ENCODE results near the gene PTPRN2. TPM values are rescaled to one million over a fixed set of nuclear protein-coding genes. Genes with fewer than 3 reads are reported as not detected.

Gene PTPRN2
- total RNA-seq, 1 experiment from 2014 or later: 2.1 TPM

- Histone ChIP-seq H3K4me2 (ENCODE audit: low read length) (no peak overlapping the region), H4K20me1 (ENCODE audit: insufficient read depth) (no peaks in the 10 kb centered on the region), H3K27ac (ENCODE audit: low read depth, low read length) (no peak overlapping the region), H3K9me3 (ENCODE audit: control insufficient read depth in 1 of 2, insufficient read depth in 1 of 2, low read depth in 1 of 2, low read length in 2 of 2) (no peaks in the 10 kb centered on the region), H3K79me2 (ENCODE audit: insufficient read depth, low read length) (no peaks in the 10 kb centered on the region), H2AFZ (ENCODE audit: low read depth, low read length, poor library complexity, severe bottlenecking) (no peak overlapping the region), H3K9me2 (ENCODE audit: insufficient read depth) (no peaks in the 10 kb centered on the region), H3K36me3 (ENCODE audit: control insufficient read depth in 1 of 2, insufficient read depth in 2 of 2, low read length in 2 of 2) (no peaks in the 10 kb centered on the region), H3K27me3 (ENCODE audit: insufficient read depth, low read length) (no peaks in the 10 kb centered on the region), H3K9ac (ENCODE audit: low read length) (no peak overlapping the region), H3K4me3 (replicated peaks in 1 of 2; ENCODE audit: low read depth in 1 of 2, low read length in 2 of 2) (no peak overlapping the region), H3K4me1 (ENCODE audit: control insufficient read depth in 1 of 2, insufficient read depth in 2 of 2, low read length in 2 of 2) (no peaks in the 10 kb centered on the region)
- intact Hi-C loops (cut with micrococcal nuclease): no loop called here
- POLR2A ChIA-PET: no interaction called here
- TF ChIP-seq CTCF (IDR thresholded peaks at IDR 0.05 in 2 of 3, conservative IDR thresholded peaks at IDR 0.05 in 1 of 3; ENCODE audit: borderline replicate concordance in 1 of 3, insufficient read depth in 1 of 3, low read depth in 2 of 3, low read length in 2 of 3): no peak
- TF ChIP-seq FOSL1 (IDR thresholded peaks at IDR 0.05; ENCODE audit: low read depth): no peak
- no peak for TF ChIP-seq EGR1 (IDR thresholded peaks at IDR 0.05; ENCODE audit: low read depth)
- no peak for TF ChIP-seq ZNF274 (IDR thresholded peaks at IDR 0.05; ENCODE audit: low read depth, low read length)
- TF ChIP-seq JUND (IDR thresholded peaks at IDR 0.05): no peak
- CTCF ChIA-PET: no interaction called here
- RAD21 ChIA-PET (ENCODE audit: low non-redundant PET in 1 of 2, low total read pairs in 2 of 2, uncharacterized antibody in 2 of 2, unreplicated experiment in 2 of 2): no interaction called here
- ATAC-seq (no peak), DNase-seq (ENCODE audit: low read depth, low spot score) (no peak)
- no TSS peak for BruUV-seq (replicated peaks)
These were observed 935.3 kb downstream of the PTPRN2 start for GRCh38 chr7:157652161-157652953.

- H3K4me1 ChIP-seq (ENCODE audit: control insufficient read depth in 1 of 2, insufficient read depth in 2 of 2, low read length in 2 of 2): no peaks in the 10 kb centered on the region
- no peaks in the 10 kb centered on the region for H3K9me2 ChIP-seq (ENCODE audit: insufficient read depth)
- BruUV-seq (replicated peaks): no TSS peak
- POLR2A ChIA-PET: no interaction called here
- H3K36me3 ChIP-seq (ENCODE audit: control insufficient read depth in 1 of 2, insufficient read depth in 2 of 2, low read length in 2 of 2): no peaks in the 10 kb centered on the region
- no peaks in the 10 kb centered on the region for H3K79me2 ChIP-seq (ENCODE audit: insufficient read depth, low read length)
- CTCF ChIA-PET: no interaction called here
- no peak overlapping the region for H3K4me2 ChIP-seq (ENCODE audit: low read length)
- no peak for ATAC-seq
- H3K4me3 ChIP-seq (replicated peaks in 1 of 2; ENCODE audit: low read depth in 1 of 2, low read length in 2 of 2): no peak overlapping the region
- H3K27ac ChIP-seq (ENCODE audit: low read depth, low read length): no peak overlapping the region
- no peaks in the 10 kb centered on the region for H3K9me3 ChIP-seq (ENCODE audit: control insufficient read depth in 1 of 2, insufficient read depth in 1 of 2, low read depth in 1 of 2, low read length in 2 of 2)
- no peaks in the 10 kb centered on the region for H3K27me3 ChIP-seq (ENCODE audit: insufficient read depth, low read length)
- RAD21 ChIA-PET (ENCODE audit: low non-redundant PET in 1 of 2, low total read pairs in 2 of 2, uncharacterized antibody in 2 of 2, unreplicated experiment in 2 of 2): no interaction called here
- no peak overlapping the region for H2AFZ ChIP-seq (ENCODE audit: low read depth, low read length, poor library complexity, severe bottlenecking)
- intact Hi-C loops (cut with micrococcal nuclease): no loop called here
- no peak for DNase-seq (ENCODE audit: low read depth, low spot score)
- no peak overlapping the region for H3K9ac ChIP-seq (ENCODE audit: low read length)
- H4K20me1 ChIP-seq (ENCODE audit: insufficient read depth): no peaks in the 10 kb centered on the region
- TF ChIP-seq EGR1 (IDR thresholded peaks at IDR 0.05; ENCODE audit: low read depth) (no peak), ZNF274 (IDR thresholded peaks at IDR 0.05; ENCODE audit: low read depth, low read length) (no peak), TCF7L2 (IDR thresholded peaks at IDR 0.05; ENCODE audit: borderline replicate concordance, extremely low read depth, insufficient read depth, insufficient read length) (no peak), ZBTB33 (IDR thresholded peaks at IDR 0.05; ENCODE audit: extremely low read depth, insufficient replicate concordance, low read length) (no peak), SIN3A (IDR thresholded peaks at IDR 0.05; ENCODE audit: low read depth) (no peak), SRF (IDR thresholded peaks at IDR 0.05; ENCODE audit: low read depth) (no peak), ELF1 (IDR thresholded peaks at IDR 0.05; ENCODE audit: borderline replicate concordance, low read depth) (no peak), SP1 (IDR thresholded peaks at IDR 0.05; ENCODE audit: low read depth) (no peak), EZH2phosphoT487 (IDR thresholded peaks at IDR 0.05; ENCODE audit: borderline replicate concordance) (no peak), JUND (IDR thresholded peaks at IDR 0.05) (no peak), EZH2 (IDR thresholded peaks at IDR 0.05) (no peak), POLR2A (IDR thresholded peaks at IDR 0.05; ENCODE audit: borderline replicate concordance, extremely low read depth, insufficient read depth, insufficient read length) (no peak), ATF3 (IDR thresholded peaks at IDR 0.05) (no peak)
These were observed 936.1 kb downstream of the PTPRN2 start for GRCh38 chr7:157651366-157652160.
